PC-3 (cell line): ENCODE data around the gene ATG4B.

Source experiments
- CTCF ChIP-seq: fragments of 300-600 bp; sonication (generic); conservative IDR thresholded peaks from 2 replicates; pipeline ENCODE4 v1.5.1; 2017; ENCODE audit warnings: antibody characterized with exemption, low read depth, mild to moderate bottlenecking, low read length
- EZH2phosphoT487 ChIP-seq: fragments of 300-600 bp; sonication (generic); IDR thresholded peaks from 2 replicates; pipeline ENCODE4 v1.6.1; 2018; ENCODE audit warnings: mild to moderate bottlenecking, antibody characterized with exemption, low read length, borderline replicate concordance

- TF ChIP-seq CTCF (no peak), EZH2phosphoT487 (no peak)
Measured at GRCh38 chr2:241649404-241649803, 11.9 kb downstream of the ATG4B start.
